HG03060 (cell line): ENCODE measurements around the gene MRFAP1.

Experiments
- ATAC-seq: cut with Tn5 transposase; IDR thresholded peaks from one replicate; pipeline ENCODE4 v1.9.1; 2021; ENCODE audit warnings: low read depth, moderate number of reproducible peaks; ENCODE audit not compliant: unreplicated experiment

Gene MRFAP1

GRCh38 chr4:6640292-6641163, at the start of gene MRFAP1:
Gene MRFAP1 (plus strand): TSS chr4:6640685. CDS start chr4:6640863, 178 bp downstream.
- ATAC-seq, result no peak

GRCh38 chr4:6591313-6591712, 49.2 kb upstream of the MRFAP1 start:
- ATAC-seq, result no peak

GRCh38 chr4:6591781-6592180, 48.7 kb upstream of the MRFAP1 start:
- ATAC-seq, result no peak

GRCh38 chr4:6592804-6593563, 47.5 kb upstream of the MRFAP1 start:
- ATAC-seq, result no peak

- ATAC-seq, result no peak
These were observed 46.1 kb upstream of the MRFAP1 start for GRCh38 chr4:6594341-6594740.

- ATAC-seq, result no peak
These were observed 45.6 kb upstream of the MRFAP1 start for GRCh38 chr4:6594826-6595355.

- no peak for ATAC-seq
These were observed 44.5 kb upstream of the MRFAP1 start for GRCh38 chr4:6595897-6596537.

GRCh38 chr4:6596948-6597347, 43.5 kb upstream of the MRFAP1 start:
- ATAC-seq, result no peak

GRCh38 chr4:6598127-6598526, 42.4 kb upstream of the MRFAP1 start:
- no peak for ATAC-seq

GRCh38 chr4:6598641-6599040, 41.8 kb upstream of the MRFAP1 start:
- ATAC-seq, result no peak

GRCh38 chr4:6601661-6602250, 38.7 kb upstream of the MRFAP1 start:
- ATAC-seq, result no peak

GRCh38 chr4:6602289-6602688, 38.2 kb upstream of the MRFAP1 start:
- no peak for ATAC-seq

GRCh38 chr4:6603128-6603527, 37.4 kb upstream of the MRFAP1 start:
- ATAC-seq, result no peak

GRCh38 chr4:6605114-6605513, 35.4 kb upstream of the MRFAP1 start:
- no peak for ATAC-seq

GRCh38 chr4:6605605-6606004, 34.9 kb upstream of the MRFAP1 start:
- ATAC-seq, result no peak

- ATAC-seq, result no peak
These were observed 33.8 kb upstream of the MRFAP1 start for GRCh38 chr4:6606465-6607235.

- ATAC-seq, result no peak
These were observed 33.0 kb upstream of the MRFAP1 start for GRCh38 chr4:6607368-6608055.

GRCh38 chr4:6608758-6609414, 31.6 kb upstream of the MRFAP1 start:
- no peak for ATAC-seq
